SW 1271 (cell line): Measurements from ENCODE around the gene PPP2R2B.

Experiments
- DNase-seq, 2 experiments: peaks; one replicate each; lab custom pipeline; 2025; lab: John Stamatoyannopoulos, UW

Gene PPP2R2B

GRCh38 chr5:146779211-146779869 lies 99.2 kb downstream of the PPP2R2B start:
- no peak for DNase-seq

GRCh38 chr5:146778795-146779194 lies 99.8 kb downstream of the PPP2R2B start:
- no peak for DNase-seq

GRCh38 chr5:146778261-146778660 lies 100.3 kb downstream of the PPP2R2B start:
- DNase-seq, result no peak

GRCh38 chr5:146772881-146773466 lies 105.6 kb downstream of the PPP2R2B start:
- DNase-seq, result no peak

GRCh38 chr5:146770980-146771379 lies 107.6 kb downstream of the PPP2R2B start:
- DNase-seq, result no peak

- no peak for DNase-seq
Observed at GRCh38 chr5:146770546-146770945, 108.0 kb downstream of the PPP2R2B start.

- no peak for DNase-seq
Observed at GRCh38 chr5:146767534-146767933, 111.0 kb downstream of the PPP2R2B start.

GRCh38 chr5:146766013-146766412 lies 112.5 kb downstream of the PPP2R2B start:
- no peak for DNase-seq

- DNase-seq, result no peak
Observed at GRCh38 chr5:146765089-146765832, 113.3 kb downstream of the PPP2R2B start.

GRCh38 chr5:146762830-146763229 lies 115.7 kb downstream of the PPP2R2B start:
- no peak for DNase-seq

GRCh38 chr5:146761811-146762210 lies 116.7 kb downstream of the PPP2R2B start:
- no peak for DNase-seq

GRCh38 chr5:146758938-146759337 lies 119.6 kb downstream of the PPP2R2B start:
- DNase-seq, result no peak

GRCh38 chr5:146758076-146758475 lies 120.5 kb downstream of the PPP2R2B start:
- no peak for DNase-seq

- DNase-seq, result no peak
Observed at GRCh38 chr5:146756546-146756945, 122.0 kb downstream of the PPP2R2B start.

- DNase-seq, result no peak
Observed at GRCh38 chr5:146755793-146756192, 122.8 kb downstream of the PPP2R2B start.

- no peak for DNase-seq
Observed at GRCh38 chr5:146754621-146755020, 123.9 kb downstream of the PPP2R2B start.

GRCh38 chr5:146753641-146754040 lies 124.9 kb downstream of the PPP2R2B start:
- no peak for DNase-seq

GRCh38 chr5:146751781-146752401 lies 126.7 kb downstream of the PPP2R2B start:
- no peak for DNase-seq

GRCh38 chr5:146751054-146751453 lies 127.5 kb downstream of the PPP2R2B start:
- DNase-seq, result no peak

GRCh38 chr5:146748533-146748932 lies 130.0 kb downstream of the PPP2R2B start:
- no peak for DNase-seq

- DNase-seq, result no peak
Observed at GRCh38 chr5:146745931-146746577, 132.5 kb downstream of the PPP2R2B start.

- DNase-seq, result no peak
Observed at GRCh38 chr5:146744068-146744745, 134.3 kb downstream of the PPP2R2B start.
